Psoas muscle (tissue), 8 donors: ENCODE measurements around the gene PRRG1. TPM values are rescaled to one million over a fixed set of nuclear protein-coding genes. Genes with fewer than 3 reads are reported as not detected.
"Not testable (repeated sequence)": the region's sequence is repeated elsewhere in the genome, so short reads cannot be mapped to it uniquely, and the experiment has no call there.

Experiments used
- ATAC-seq, 4 donors: fragments of 200-7000 bp; cut with Tn5 transposase; one replicate each; pipeline ENCODE4 v1.9.1; 2020; ENCODE audit warnings: moderate library complexity in 3 of 4, mild to moderate bottlenecking in 2 of 4
- DNase-seq, 2 donors: peaks; one replicate each; pipeline ENCODE4 v3.0.0-alpha.2; 2020
- H3K27ac ChIP-seq: fragments of 200-600 bp; one replicate; pipeline ENCODE4 v1.8.0; 2022
- H3K27me3 ChIP-seq, 3 donors: fragments of 200-600 bp in 1 of 3; one replicate each; pipeline versions ENCODE4 v1.6.1 to v1.8.0; 2013 to 2022; ENCODE audit warnings: low read length in 2 of 3, mild to moderate bottlenecking in 2 of 3, moderate library complexity in 1 of 3; ENCODE audit not compliant: insufficient read depth in 3 of 3
- H3K36me3 ChIP-seq, 2 donors: fragments of 200-600 bp in 1 of 2; one replicate each; pipeline versions ENCODE4 v1.6.1 to v1.8.0; 2013 to 2022; ENCODE audit warnings: low read depth in 1 of 2, mild to moderate bottlenecking in 1 of 2, moderate library complexity in 1 of 2; ENCODE audit not compliant: insufficient read depth in 1 of 2
- H3K4me1 ChIP-seq: fragments of 200-600 bp; one replicate; pipeline ENCODE4 v1.8.0; 2022
- H3K4me3 ChIP-seq: fragments of 200-600 bp; one replicate; pipeline ENCODE4 v1.8.0; 2022; ENCODE audit warnings: mild to moderate bottlenecking
- H3K9me3 ChIP-seq: fragments of 200-600 bp; one replicate; pipeline ENCODE4 v1.8.0; 2022
- WGBS, 3 donors: extraction: QIAGEN DNeasy Blood & Tissue Kit; methylation state at CpG; one replicate each; pipeline versions ENCODE4 v1.1.6 to v1.1.7; 2013; 5-methylcytosine and 5-hydroxymethylcytosine counted together
- intact Hi-C, 2 donors: fragments of 100-400 bp; cut with DNase I; formaldehyde crosslinking; loops; one replicate each; pipeline versions ENCODE4 v1.11.0 to v1.14.2; 2022
- polyA plus RNA-seq, 3 donors: library from polyadenylated mRNA; stranded (reverse); fragments of 200-250 nt; gene quantifications; one replicate each; pipeline ENCODE4 v1.2.3, GENCODE V29; 2013
- total RNA-seq, 4 donors: library from RNA; stranded (reverse); fragmentation: NEBNext Ultra II Directional in 2 of 4; extraction: Animal tissue kit (Norgen Biotek cat#: 25700) in 2 of 4; gene quantifications; one replicate each; pipeline versions ENCODE4 v1.2.1 to v1.2.4, GENCODE V29; 2021 to 2023
- TF ChIP-seq, protein P1 (sequence below): fragments of 200-600 bp; IDR thresholded peaks from one replicate; pipeline ENCODE4 v1.8.0; 2022; ENCODE audit warnings: antibody characterized with exemption
- donor health status: healthy with polysubstance abuse.
- donor health status: DM: no; HTN: no; CAD: no; lungs with moderate emphysema.
- donor health status: Bipolar disorder and iron deficiency.
- donor health status: healthy.
- donor health status: DM: yes; HTN: yes; CAD: no.
- donor health status: DM: no; HTN: no; CAD: no.
- donor health status: DM: no; HTN: no; CAD: no.
- donor health status: DM: yes; HTN: yes; CAD: no.

PRRG1 gene
- total and polyA plus RNA-seq, 7 donors, result 2.5 to 21.3 (median 8.8) TPM

DNA sequence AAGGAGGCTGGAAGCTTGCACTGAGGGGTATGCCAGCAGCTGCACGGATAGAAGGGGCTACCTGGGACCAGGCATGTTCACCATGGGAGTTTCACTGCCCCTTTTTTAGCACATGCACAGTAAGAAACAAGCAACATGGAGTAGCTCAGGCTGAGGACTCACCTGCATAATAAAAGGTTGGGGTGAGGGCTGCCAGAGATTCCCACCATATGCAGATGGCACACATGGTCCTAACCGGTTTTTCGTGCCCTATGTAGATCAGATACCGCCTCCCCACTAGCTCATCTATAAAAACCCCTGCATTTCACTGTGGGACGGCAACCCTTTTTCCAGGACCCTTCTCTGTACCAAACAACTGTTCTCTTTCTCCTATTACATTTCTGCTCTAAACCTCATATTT, 125.3 kb downstream of the PRRG1 start:
- no peaks in the 10 kb centered on the region for H3K9me3 ChIP-seq
- 51 to 81% (median 78%) methylated on average over 5 of the region's 5 CpGs for WGBS, 3 donors
- intact Hi-C loops, result no loop called here
- H3K36me3 ChIP-seq, result no peaks in the 10 kb centered on the region
- no peak overlapping the region for H3K27ac ChIP-seq
- no peaks in the 10 kb centered on the region for H3K27me3 ChIP-seq
- no peaks in the 10 kb centered on the region for H3K4me1 ChIP-seq
- DNase-seq (no peak), ATAC-seq (no peak)
- TF ChIP-seq, protein P1, sequence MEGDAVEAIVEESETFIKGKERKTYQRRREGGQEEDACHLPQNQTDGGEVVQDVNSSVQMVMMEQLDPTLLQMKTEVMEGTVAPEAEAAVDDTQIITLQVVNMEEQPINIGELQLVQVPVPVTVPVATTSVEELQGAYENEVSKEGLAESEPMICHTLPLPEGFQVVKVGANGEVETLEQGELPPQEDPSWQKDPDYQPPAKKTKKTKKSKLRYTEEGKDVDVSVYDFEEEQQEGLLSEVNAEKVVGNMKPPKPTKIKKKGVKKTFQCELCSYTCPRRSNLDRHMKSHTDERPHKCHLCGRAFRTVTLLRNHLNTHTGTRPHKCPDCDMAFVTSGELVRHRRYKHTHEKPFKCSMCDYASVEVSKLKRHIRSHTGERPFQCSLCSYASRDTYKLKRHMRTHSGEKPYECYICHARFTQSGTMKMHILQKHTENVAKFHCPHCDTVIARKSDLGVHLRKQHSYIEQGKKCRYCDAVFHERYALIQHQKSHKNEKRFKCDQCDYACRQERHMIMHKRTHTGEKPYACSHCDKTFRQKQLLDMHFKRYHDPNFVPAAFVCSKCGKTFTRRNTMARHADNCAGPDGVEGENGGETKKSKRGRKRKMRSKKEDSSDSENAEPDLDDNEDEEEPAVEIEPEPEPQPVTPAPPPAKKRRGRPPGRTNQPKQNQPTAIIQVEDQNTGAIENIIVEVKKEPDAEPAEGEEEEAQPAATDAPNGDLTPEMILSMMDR, result no peak
- no peak overlapping the region for H3K4me3 ChIP-seq

DNA sequence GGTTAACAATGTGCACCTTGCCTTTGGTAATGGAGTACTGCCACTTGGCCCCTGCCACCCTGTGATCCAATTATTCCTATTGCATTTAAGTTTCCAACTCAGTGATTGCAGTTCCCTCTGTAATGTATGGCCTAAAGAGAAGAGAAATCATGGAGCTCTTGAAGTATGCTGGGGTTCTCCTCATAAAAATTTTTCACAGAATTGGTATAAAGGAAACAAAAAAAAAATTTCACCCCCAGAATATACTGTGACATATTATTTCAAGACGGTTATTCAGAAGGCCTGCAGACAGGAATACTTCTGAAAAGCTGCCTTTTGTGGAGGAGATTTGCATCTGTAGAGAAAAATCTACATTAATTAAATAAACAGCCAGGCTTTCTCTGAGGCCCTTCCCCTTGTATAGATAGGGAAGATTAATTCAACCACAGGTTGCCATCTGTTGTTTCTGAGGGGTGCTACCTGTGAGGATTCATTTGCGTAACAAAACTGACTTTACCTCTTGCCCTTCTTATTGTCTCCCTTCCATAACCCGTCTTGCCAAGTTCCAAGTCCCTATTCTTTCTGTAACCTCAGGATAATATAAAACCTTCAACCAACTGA, 127.5 kb downstream of the PRRG1 start:
- ATAC-seq (no peak), DNase-seq (no peak)
- TF ChIP-seq, protein P1, result no peak
- H3K9me3 ChIP-seq, result no peaks in the 10 kb centered on the region
- no peak overlapping the region for H3K27ac ChIP-seq
- intact Hi-C loops, result no loop called here
- WGBS, 3 donors, result 44 to 92% (median 89%) methylated on average over 3 of the region's 3 CpGs
- H3K4me1 ChIP-seq, result no peaks in the 10 kb centered on the region
- H3K27me3 ChIP-seq, result no peaks in the 10 kb centered on the region
- no peaks in the 10 kb centered on the region for H3K36me3 ChIP-seq
- H3K4me3 ChIP-seq, result no peak overlapping the region

DNA sequence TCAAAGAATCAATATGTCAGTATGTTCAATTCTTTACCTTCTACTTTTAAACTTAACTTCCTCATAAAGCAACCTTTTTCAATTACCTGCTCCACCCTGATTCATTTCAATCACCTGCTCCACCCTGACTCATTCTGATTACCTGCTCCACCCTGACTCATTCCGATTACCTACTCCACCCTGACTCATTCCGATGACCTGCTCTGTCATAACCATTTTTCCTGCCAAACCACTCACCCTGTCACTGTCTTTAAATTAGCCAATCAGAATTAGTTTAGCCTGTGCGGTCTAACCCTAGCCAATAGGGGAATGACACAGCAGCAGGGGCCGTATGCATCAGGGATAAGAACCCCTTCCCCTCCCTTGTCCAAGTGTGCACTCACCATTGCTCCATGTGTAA, 135.2 kb downstream of the PRRG1 start:
- WGBS, 3 donors, result 78 to 93% (median 83%) methylated on average over 4 of the region's 4 CpGs
- ATAC-seq, H3K4me3 ChIP-seq, H3K4me1 ChIP-seq, H3K27me3 ChIP-seq, H3K9me3 ChIP-seq, DNase-seq, intact Hi-C loops, H3K27ac ChIP-seq, H3K36me3 ChIP-seq: not testable (repeated sequence)

DNA sequence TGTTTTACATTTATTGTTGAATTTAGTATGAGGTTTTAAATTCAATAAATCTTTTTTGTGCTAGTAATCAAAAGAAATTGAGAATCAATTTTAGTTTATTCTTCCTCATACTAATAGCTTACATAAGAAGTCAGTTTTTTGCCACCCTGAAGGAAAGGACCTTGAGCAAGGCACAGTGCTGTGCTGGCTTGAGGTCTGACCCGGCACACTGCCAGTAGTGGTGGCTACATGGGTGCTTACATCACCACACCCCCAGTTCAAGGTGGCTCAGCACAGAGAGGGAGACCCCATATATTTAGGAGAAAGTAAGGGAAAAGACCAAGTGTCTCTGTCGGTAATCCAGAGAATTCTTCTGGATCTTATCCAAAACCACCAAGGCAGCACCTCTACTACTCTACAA, 136.3 kb downstream of the PRRG1 start:
- intact Hi-C loops, result no loop called here
- WGBS, 3 donors, result 69 to 91% (median 85%) methylated on average over 2 of the region's 2 CpGs
- no peaks in the 10 kb centered on the region for H3K4me1 ChIP-seq

DNA sequence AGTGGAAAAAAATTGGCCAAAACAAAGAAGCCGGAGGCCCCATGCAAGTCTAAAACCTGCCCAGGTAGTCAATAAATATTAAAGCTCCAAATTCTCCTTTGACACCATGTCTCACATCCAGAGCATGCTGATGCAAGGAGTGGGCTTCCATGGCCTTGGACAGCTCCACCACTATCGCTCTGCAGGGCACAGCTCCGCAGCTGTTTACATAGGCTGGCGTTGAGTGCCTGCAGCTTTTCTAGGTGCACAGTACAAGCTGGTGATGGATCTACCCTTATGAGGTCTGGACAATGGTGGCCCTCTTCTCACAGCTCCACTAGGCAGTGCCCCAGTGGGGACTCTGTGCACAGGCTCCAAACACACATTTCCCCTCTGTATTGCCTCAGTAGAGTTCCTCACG, 138.1 kb downstream of the PRRG1 start:
- 82 to 93% (median 90%) methylated on average over 5 of the region's 5 CpGs for WGBS, 3 donors

More for the DNA sequence above, 136.3 kb downstream of the PRRG1 start:
- ATAC-seq (no peak), DNase-seq (no peak)
- TF ChIP-seq, protein P1, result no peak
- H3K27ac ChIP-seq, result no peak overlapping the region
- H3K36me3 ChIP-seq, result no peaks in the 10 kb centered on the region
- no peak overlapping the region for H3K4me3 ChIP-seq
- H3K9me3 ChIP-seq, result no peaks in the 10 kb centered on the region
- H3K27me3 ChIP-seq, result no peaks in the 10 kb centered on the region

More for the DNA sequence above, 138.1 kb downstream of the PRRG1 start:
- no peak for DNase-seq
- Histone ChIP-seq H3K36me3 (no peaks in the 10 kb centered on the region), H3K4me3 (no peak overlapping the region), H3K9me3 (no peaks in the 10 kb centered on the region), H3K27ac (no peak overlapping the region), H3K4me1 (no peaks in the 10 kb centered on the region), H3K27me3 (no peaks in the 10 kb centered on the region)
- TF ChIP-seq, protein P1, result no peak
- intact Hi-C loops, result no loop called here
- ATAC-seq, result no peak
